Stimulated activated CD4-positive, alpha-beta T cell treated with anti-CD3 and anti-CD28 coated beads, Interleukin-2, amount 100 ng/mL, for 24 hours (primary cell): ENCODE results near the gene CAMK2D.

Experiments used
- DNase-seq, 2 donors: peaks; one replicate each; pipeline ENCODE4 v3.0.0-alpha.2; 2020

Gene CAMK2D

DNA sequence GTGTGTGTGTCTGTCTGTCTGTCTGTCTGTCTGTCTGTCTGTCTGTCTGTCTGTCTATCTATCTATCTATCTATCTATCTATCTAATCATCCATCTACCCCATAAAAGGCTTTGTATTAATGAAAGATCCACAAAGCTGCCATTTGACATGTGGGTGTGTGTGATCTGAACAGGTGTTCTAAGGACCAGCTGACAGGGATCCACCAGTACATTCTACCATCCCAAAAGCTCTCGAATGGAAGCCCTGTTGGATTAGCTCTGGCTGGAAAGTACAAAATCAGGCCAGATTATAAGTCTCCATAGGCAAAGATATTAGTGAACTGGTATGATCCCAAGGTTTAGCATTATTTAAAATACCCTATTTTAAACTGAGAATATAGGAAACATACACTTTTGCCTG is 299.3 kb downstream of the CAMK2D start:
- DNase-seq, result no peak

- no peak for DNase-seq
Observed at GRCh38 chr4:113461281-113461680, 300.3 kb downstream of the CAMK2D start.

- no peak for DNase-seq
Observed at GRCh38 chr4:113457886-113458285, 303.7 kb downstream of the CAMK2D start.

DNA sequence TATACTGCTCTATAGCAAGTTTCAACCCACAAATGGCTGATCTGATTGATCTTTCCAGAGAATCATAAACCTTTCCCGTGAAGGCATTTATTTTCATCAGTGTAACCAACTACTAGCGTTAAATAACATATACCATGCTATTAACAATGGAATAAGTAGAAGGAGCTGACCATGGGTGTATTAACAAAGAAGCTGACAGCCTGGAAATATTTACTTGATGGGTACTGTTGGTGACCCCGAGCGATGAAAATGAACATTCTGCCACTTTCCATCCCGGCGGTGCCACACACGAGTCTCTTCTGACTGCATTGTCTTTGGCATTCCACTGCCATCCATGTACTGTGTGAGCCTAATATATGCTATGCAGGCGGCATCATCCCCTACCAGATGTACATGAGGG is 304.4 kb downstream of the CAMK2D start:
- no peak for DNase-seq

- DNase-seq, result no peak
Observed at GRCh38 chr4:113455061-113455460, 306.5 kb downstream of the CAMK2D start.

- no peak for DNase-seq
Observed at GRCh38 chr4:113452868-113453620, 308.5 kb downstream of the CAMK2D start.

- DNase-seq, result no peak
Observed at GRCh38 chr4:113452152-113452551, 309.4 kb downstream of the CAMK2D start.

DNA sequence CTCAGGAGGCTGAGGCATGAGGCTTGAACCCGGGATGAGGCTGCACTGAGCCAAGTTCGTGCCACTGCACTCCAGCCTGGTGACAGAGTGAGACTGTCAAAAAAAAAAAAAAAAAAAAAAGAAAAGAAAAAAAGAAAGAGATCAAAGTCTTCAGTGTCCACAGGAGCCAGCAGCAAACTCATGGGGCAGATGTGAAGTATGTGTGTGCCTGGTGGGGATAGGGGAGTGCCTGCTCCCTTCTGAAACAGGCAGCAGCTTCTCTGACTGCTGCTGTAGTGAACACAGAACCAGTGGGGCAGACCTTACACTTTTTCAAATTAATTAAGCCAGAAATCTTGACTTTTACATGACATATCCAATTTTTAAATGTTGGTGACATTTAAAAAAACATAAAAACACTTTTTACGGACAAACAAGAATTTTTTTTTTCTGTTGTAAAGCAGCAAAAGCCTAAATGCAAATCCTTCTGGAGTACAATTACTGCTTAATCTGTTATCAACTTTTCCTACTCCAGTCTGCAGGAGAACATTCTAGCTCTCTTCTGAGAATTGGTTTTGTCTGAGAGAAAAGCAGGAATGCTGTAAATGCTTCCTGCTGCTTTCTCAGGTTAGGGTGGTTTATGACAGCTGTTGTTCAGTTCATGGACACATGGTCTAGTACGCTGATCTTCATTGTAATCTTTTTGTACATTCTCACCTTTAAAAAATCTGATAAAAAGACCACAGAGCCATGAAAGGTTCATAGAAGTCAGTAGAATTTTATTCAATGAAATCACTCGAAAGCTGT is 311.1 kb downstream of the CAMK2D start:
- no peak for DNase-seq

DNA sequence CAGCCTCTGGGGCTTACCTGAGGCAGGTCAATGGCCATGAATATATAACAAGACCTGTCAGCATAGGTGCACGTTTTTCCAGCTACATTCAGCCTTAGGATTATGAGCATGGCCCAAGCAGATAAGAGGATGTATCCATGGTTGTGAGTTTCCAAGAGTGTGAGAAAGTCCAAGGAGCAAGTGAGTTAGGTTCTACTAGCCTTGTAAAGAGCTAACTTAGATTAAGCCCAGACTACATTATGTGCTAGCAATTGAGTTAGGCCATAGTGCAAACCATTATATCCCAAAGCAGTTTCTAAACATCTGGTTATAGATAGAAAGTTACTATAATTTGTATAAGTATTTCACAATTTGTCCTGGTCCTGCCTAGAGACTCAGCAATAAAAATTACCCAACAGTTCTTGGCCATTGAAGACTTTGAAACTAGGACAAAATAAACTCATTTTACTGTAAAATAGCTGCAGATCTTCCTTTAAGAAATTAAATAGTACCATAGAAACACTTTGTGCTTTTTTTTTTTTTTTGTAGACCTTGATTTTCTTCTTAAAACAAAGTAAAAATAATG is 312.0 kb downstream of the CAMK2D start:
- no peak for DNase-seq

DNA sequence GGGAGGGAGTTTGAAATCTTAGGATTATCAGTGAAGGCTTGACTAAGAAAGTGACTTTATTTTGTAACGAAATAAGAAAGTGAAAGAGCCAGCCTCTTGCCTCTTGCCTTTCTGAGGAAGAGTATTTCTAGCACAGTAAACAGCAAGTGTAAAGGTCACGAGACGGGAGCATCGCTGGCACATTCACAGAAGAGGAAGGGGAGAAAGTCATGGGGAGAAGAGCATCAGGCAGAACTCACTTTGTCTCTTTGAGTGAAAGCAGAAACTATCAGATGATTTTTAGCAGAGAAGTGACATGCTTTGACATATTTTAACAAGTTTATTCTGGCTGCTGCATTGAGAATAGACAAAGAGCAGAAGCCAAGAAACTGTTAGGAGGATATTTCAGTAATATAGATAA is 313.8 kb downstream of the CAMK2D start:
- peak; percentile 24 to 29 for DNase-seq

GRCh38 chr4:113447061-113447460 is 314.5 kb downstream of the CAMK2D start:
- DNase-seq, result no peak

GRCh38 chr4:113446019-113446418 is 315.5 kb downstream of the CAMK2D start:
- DNase-seq, result peak; percentile 16 to 45

GRCh38 chr4:113445286-113445685 is 316.3 kb downstream of the CAMK2D start:
- no peak for DNase-seq

- no peak for DNase-seq
Observed at GRCh38 chr4:113444386-113444785, 317.2 kb downstream of the CAMK2D start.

DNA sequence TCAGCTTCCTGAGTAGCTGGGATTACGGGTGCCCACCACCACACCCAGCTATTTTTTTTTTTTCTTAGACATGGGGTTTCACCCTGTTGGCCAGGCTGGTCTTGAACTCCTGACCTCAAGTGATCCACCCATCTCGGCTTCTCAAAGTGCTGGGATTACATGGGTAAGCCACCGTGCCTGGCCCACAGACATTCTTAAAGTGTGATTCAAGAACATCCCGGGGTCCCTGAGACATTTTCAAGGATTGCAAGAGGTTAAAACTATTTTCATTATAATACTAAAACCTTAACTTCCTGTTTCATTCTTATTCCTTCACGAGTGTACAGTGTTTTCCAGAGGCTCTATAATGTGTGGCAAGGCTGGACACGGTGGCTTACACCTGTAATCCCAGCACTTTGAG is 318.7 kb downstream of the CAMK2D start:
- no peak for DNase-seq

DNA sequence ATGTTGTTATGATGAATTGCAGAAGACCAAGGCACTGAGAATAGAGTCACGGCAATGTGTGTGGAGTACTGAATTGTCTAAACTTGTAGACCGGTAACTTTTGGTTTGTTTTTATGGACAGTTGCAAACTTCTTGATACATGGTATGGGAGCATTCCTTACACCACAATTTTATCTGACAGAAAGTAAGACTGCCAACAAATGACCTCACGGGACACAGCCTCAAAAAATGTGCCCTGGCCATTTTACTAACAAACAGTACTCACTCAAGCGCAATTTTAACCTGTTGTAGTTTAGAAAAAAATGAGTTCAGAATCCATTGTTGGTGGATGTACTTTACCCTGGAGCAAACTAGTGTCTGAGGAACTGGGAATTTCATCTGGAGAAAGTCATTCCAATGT is 321.2 kb downstream of the CAMK2D start:
- DNase-seq, result no peak

GRCh38 chr4:113438596-113438995 is 322.9 kb downstream of the CAMK2D start:
- DNase-seq, result no peak

- no peak for DNase-seq
Observed at GRCh38 chr4:113437129-113437528, 324.4 kb downstream of the CAMK2D start.

- DNase-seq, result no peak
Observed at GRCh38 chr4:113436360-113436759, 325.2 kb downstream of the CAMK2D start.

DNA sequence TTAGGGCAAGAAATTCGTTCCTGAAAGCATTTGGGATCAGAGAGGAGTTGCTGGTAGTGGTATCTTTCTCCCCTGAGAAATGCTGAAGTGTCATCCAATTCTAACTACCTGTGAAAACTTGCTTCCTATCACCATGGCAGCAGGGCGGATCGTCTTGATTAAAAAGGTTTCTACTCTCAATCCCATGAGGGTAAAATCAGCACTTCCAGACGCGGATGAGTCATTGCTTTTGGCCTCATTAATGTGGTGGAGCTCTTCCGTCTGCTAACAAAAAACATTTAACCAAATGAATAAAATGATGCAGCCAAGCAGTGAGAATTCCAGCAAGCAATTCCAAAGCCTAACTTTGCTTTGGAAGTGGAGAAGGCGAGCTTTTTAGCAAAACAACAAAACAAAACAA is 325.6 kb downstream of the CAMK2D start:
- peak in 1 of 2 donors; percentile 19 for DNase-seq

DNA sequence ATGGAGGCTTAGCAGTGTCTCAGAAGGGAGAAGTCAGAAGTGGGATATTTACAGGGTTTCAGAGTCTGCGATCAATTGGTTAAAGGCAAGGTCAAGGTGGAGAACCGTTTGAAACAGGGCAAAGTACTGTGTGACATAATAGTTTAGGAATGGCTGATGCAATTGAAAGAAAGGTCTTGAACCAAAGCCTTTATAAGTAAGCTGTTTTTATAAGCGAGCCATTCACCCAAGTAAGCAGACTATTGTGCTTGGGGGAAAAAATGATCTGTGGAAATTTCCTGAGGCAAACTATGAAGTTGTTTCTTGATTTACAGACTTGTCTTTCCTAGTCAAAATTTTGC is 327.3 kb downstream of the CAMK2D start:
- no peak for DNase-seq

GRCh38 chr4:113433536-113434246 is 327.8 kb downstream of the CAMK2D start:
- DNase-seq, result no peak

- DNase-seq, result no peak
Observed at GRCh38 chr4:113433116-113433515, 328.4 kb downstream of the CAMK2D start.

DNA sequence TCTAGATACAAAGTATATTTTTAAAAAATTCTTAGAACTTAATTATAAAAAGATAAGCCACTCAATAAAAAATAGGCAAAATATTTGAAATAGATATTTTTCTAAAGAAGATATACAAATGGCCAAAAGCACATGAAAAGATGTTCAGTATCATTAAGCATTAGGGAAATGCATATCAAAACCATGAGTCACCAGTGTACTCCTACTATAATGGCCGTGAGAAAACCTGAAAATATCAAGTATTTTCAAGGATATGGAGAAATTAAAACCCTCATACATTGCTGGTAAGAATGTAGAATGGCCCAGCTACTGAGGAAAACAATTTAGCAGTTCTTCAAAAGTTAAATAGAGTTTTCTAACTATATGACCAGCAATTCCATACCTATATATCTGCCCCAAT is 337.9 kb downstream of the CAMK2D start:
- DNase-seq, result no peak
